Measurements from ENCODE around the gene BGN.

Gene BGN

GRCh38 chrX:153459986-153460385, 34.8 kb upstream of the BGN start (continued):
- TF ChIP-seq PRDM10 (tag by site-specific recombination; IDR thresholded peaks at IDR 0.05): no peak
- no peak for TF ChIP-seq HIC1 (tag by site-specific recombination; IDR thresholded peaks at IDR 0.05)
- TF ChIP-seq ZNF561 (tag by site-specific recombination; IDR thresholded peaks at IDR 0.05; ENCODE audit: borderline replicate concordance): no peak
- TF ChIP-seq KLF16 (tag by site-specific recombination; IDR thresholded peaks at IDR 0.05): no peak
- no peak for TF ChIP-seq ZBTB26 (tag by site-specific recombination; optimal IDR thresholded peaks at IDR 0.05)
- no peak for TF ChIP-seq BCL11B (tag by site-specific recombination; IDR thresholded peaks at IDR 0.05; ENCODE audit: low read depth)
- no peak for TF ChIP-seq SCRT1 (tag by site-specific recombination; IDR thresholded peaks at IDR 0.05; ENCODE audit: borderline replicate concordance)
- TF ChIP-seq BCL11A (tag by site-specific recombination; IDR thresholded peaks at IDR 0.05; ENCODE audit: low read depth): no peak

GRCh38 chrX:153460826-153461225, 34.0 kb upstream of the BGN start:
- POLR2A ChIA-PET: interaction anchor here (1.0 kb wide), 1 partner anchor 46 kb away, joined by 5 read pairs; no protein-coding TSS in a partner anchor
- Histone ChIP-seq H3K27ac (ENCODE audit: extremely low read depth, low read depth, low read length) (no peak overlapping the region), H3K4me3 (ENCODE audit: low read depth, low read length) (no peak overlapping the region), H3K36me3 (ENCODE audit: control insufficient read depth in 2 of 2, insufficient read depth in 1 of 2, low read length in 2 of 2) (peaks cover 5 to 63% of the 10 kb centered on the region in 2 experiments; a peak in 2 of 3 replicates), H3K9me3 (ENCODE audit: control insufficient read depth, insufficient read depth, low read depth, low read length) (no peaks in the 10 kb centered on the region), H3K4me1 (ENCODE audit: control insufficient read depth, insufficient read depth, low read length) (no peaks in the 10 kb centered on the region)
- TF ChIP-seq ZNF341 (tag by site-specific recombination; IDR thresholded peaks at IDR 0.05; ENCODE audit: low read depth) (peak; percentile 21; the same call in 1 of the 2 replicates), ZSCAN5A (tag by site-specific recombination; IDR thresholded peaks at IDR 0.05) (no peak), ZNF768 (tag by site-specific recombination; IDR thresholded peaks at IDR 0.05) (no peak), ELK4 (IDR thresholded peaks at IDR 0.05; ENCODE audit: borderline replicate concordance, low read depth, low read length) (no peak), CTCF (tag by site-specific recombination; IDR thresholded peaks at IDR 0.05) (peak; percentile 58), SCRT2 (tag by site-specific recombination; IDR thresholded peaks at IDR 0.05) (peak; percentile 42), ZNF654 (tag by site-specific recombination; IDR thresholded peaks at IDR 0.05; ENCODE audit: low read depth) (peak; percentile 36)
- CTCF ChIA-PET: interaction anchor here (0.6 to 5.0 kb wide), 30 partner anchors 9 to 519 kb away, joined by 3 to 81 read pairs (median 4); partner anchors contain the start of gene HAUS7
